Melanocyte of skin (primary cell): ENCODE measurements around the gene CDC42EP3. TPM values are rescaled to one million over a fixed set of nuclear protein-coding genes. Genes with fewer than 3 reads are reported as not detected.

Source experiments
- total RNA-seq, 2 donors: library from RNA; depleted of rRNA; stranded (reverse); fragments of >200 nt; gene quantifications; 2 replicates each; pipeline ENCODE4 v1.2.3, GENCODE V29; 2012

The CDC42EP3 gene, protein sequence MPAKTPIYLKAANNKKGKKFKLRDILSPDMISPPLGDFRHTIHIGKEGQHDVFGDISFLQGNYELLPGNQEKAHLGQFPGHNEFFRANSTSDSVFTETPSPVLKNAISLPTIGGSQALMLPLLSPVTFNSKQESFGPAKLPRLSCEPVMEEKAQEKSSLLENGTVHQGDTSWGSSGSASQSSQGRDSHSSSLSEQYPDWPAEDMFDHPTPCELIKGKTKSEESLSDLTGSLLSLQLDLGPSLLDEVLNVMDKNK
- total RNA-seq, result 100 to 1,000 TPM in 1 of 2 donors, 10 to 100 TPM in 1; 59.6 to 181 TPM

DNA sequence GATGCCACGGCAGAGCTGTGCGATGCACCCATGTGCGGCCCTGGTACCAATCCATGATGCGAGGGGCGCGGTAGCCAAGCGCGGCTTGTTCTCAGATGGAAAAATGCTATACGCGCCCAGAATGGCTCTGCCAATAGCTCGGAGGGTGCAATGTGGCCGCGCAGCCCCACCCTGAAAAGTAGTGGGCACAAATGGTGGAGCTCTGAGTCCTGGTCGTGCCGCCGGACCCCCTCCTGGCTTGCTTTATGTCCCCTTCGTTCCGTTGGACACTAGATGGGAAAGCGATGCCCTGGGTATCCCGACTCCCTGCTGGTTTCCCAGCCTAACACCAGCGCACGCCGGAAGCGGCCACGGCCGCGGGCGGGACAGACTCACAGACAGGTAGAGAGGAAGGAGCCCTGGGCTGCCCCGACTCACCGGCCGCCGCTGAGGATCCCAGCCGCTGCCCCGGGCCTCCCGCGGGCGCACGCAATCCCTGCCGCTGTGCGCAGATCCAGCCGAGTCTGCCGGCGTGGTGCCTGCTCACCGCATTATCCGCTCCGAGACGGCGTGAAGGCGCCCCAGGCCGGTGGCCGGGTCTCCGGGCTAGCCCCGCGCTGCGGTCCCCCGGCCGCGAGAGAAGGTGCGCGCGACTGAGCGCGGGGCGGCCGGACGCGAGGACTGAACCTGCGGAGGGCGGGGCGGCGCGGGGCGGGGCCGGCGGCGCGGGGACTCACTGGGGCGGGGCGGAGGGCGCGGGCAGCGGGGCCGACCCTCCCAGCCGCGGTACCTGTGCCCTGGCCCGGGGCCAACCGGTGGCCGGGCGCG lies at the start of gene CDC42EP3:
TSS of gene CDC42EP3 (minus strand) at position 634 of the 807 bp plus-strand sequence. CDS start 25,055 bp downstream, outside the sequence.

